HepG2 (cell line): ENCODE measurements around the gene ZNF793. TPM values are rescaled to one million over a fixed set of nuclear protein-coding genes. Genes with fewer than 3 reads are reported as not detected.

Source experiments
- AFF4 ChIP-seq: sonication (generic); formaldehyde crosslinking; IDR thresholded peaks from 2 replicates; pipeline ENCODE4 v1.4.0; 2020; ENCODE audit warnings: missing genetic modification reagents
- CSRNP1 ChIP-seq: sonication (generic); formaldehyde crosslinking; IDR thresholded peaks from 2 replicates; pipeline ENCODE4 v1.8.1; 2023; ENCODE audit warnings: mild to moderate bottlenecking, missing genetic modification reagents
- EED ChIP-seq: sonication (generic); formaldehyde crosslinking; IDR thresholded peaks from 2 replicates; pipeline ENCODE4 v1.5.0; 2020; ENCODE audit warnings: mild to moderate bottlenecking, missing genetic modification reagents
- ERF ChIP-seq: IDR thresholded peaks from 2 replicates; pipeline ENCODE4 v1.6.1; 2018; ENCODE audit warnings: missing biosample characterization, missing genetic modification reagents
- FOXK1 ChIP-seq: sonication (generic); formaldehyde crosslinking; IDR thresholded peaks from 2 replicates; pipeline ENCODE4 v1.4.0; 2020; ENCODE audit warnings: low read depth, missing genetic modification reagents, borderline replicate concordance
- GTF3A ChIP-seq: sonication (generic); formaldehyde crosslinking; conservative IDR thresholded peaks from 2 replicates; pipeline ENCODE4 v1.4.0; 2020; ENCODE audit warnings: mild to moderate bottlenecking, missing genetic modification reagents
- HNRNPUL1 ChIP-seq: fragments of 200-400 bp; formaldehyde crosslinking; IDR thresholded peaks from 2 replicates; pipeline ENCODE4 v1.6.1; 2017; ENCODE audit warnings: low read depth, mild to moderate bottlenecking, low read length, moderate library complexity
- MED1 ChIP-seq: sonication (generic); formaldehyde crosslinking; IDR thresholded peaks from 2 replicates; pipeline ENCODE4 v1.4.0; 2020; ENCODE audit warnings: missing genetic modification reagents
- RFXANK ChIP-seq: IDR thresholded peaks from 2 replicates; pipeline ENCODE4 v1.6.1; 2016
- SOX13 ChIP-seq, 3 experiments: fragments of 450-650 bp in 1 of 3; sonication (generic) in 1 of 3; formaldehyde crosslinking in 1 of 3; IDR thresholded peaks in 2 of 3; conservative IDR thresholded peaks in 1 of 3; 2 replicates each; pipeline versions ENCODE4 v1.5.0 to v1.6.1; 2016 to 2020; ENCODE audit warnings: antibody characterized with exemption in 1 of 3, mild to moderate bottlenecking in 1 of 3, missing compliant biosample characterization in 1 of 3, missing genetic modification reagents in 1 of 3, moderate library complexity in 1 of 3
- TFDP1 ChIP-seq: IDR thresholded peaks from 2 replicates; pipeline ENCODE4 v1.6.1; 2016; ENCODE audit warnings: missing compliant biosample characterization, missing genetic modification reagents, borderline replicate concordance
- XRCC5 ChIP-seq: fragments of 200-400 bp; formaldehyde crosslinking; optimal IDR thresholded peaks from 2 replicates; pipeline ENCODE3; 2017; ENCODE audit warnings: mild to moderate bottlenecking, low read length
- ZBTB26 ChIP-seq: IDR thresholded peaks from 2 replicates; pipeline ENCODE4 v1.6.1; 2016; ENCODE audit warnings: missing compliant biosample characterization, missing genetic modification reagents, borderline replicate concordance
- ZGPAT ChIP-seq: IDR thresholded peaks from 2 replicates; pipeline ENCODE4 v1.6.1; 2016; ENCODE audit warnings: mild to moderate bottlenecking
- ZNF296 ChIP-seq: sonication (generic); formaldehyde crosslinking; conservative IDR thresholded peaks from 2 replicates; pipeline ENCODE4 v1.5.0; 2020; ENCODE audit warnings: mild to moderate bottlenecking, missing genetic modification reagents
- ZNF350 ChIP-seq: sonication (generic); formaldehyde crosslinking; IDR thresholded peaks from 2 replicates; pipeline ENCODE4 v1.4.0; 2020; ENCODE audit warnings: mild to moderate bottlenecking, low read depth, missing genetic modification reagents, borderline replicate concordance
- ZNF468 ChIP-seq: sonication (generic); formaldehyde crosslinking; IDR thresholded peaks from 2 replicates; pipeline ENCODE4 v1.8.0; 2022; ENCODE audit warnings: mild to moderate bottlenecking, moderate library complexity, missing genetic modification reagents
- ZSCAN25 ChIP-seq: sonication (generic); formaldehyde crosslinking; IDR thresholded peaks from 2 replicates; pipeline ENCODE4 v1.8.0; 2022; ENCODE audit warnings: mild to moderate bottlenecking, missing genetic modification reagents
- polyA plus RNA-seq, 8 experiments: library from polyadenylated mRNA; depleted of rRNA in 3 of 8; stranded (reverse) in 7 of 8; unstranded in 1 of 8; fragments of >200 nt; fragmentation: Illumina TruSeq in 4 of 8; extraction: Trizol in 4 of 8; gene quantifications; 2 replicates each; pipeline versions ENCODE4 v1.2.1 to v1.2.3, GENCODE V29; 2011 to 2016; ENCODE audit warnings: low read depth in 4 of 8, missing spikeins in 1 of 8, mixed read lengths in 1 of 8; ENCODE audit not compliant: insufficient read depth in 1 of 8
- total RNA-seq, 5 experiments: library from RNA; depleted of rRNA; stranded (reverse); fragments of >200 nt; fragmentation: Illumina TruSeq; extraction: Trizol; gene quantifications; 2 replicates each; pipeline ENCODE4 v1.2.3, GENCODE V29; 2016; ENCODE audit warnings: low read depth in 1 of 5

ZNF793 gene
- total and polyA plus RNA-seq, 2 of the 13 experiments (the other 11 are each of a cell fraction or from before 2014, with no cell fraction given) = 0.13 to 0.35 TPM

- TF ChIP-seq ZBTB26 (CRISPR knock-in tag) (peak; percentile 66; the same call in 1 of the 2 replicates), SOX13 (IDR thresholded peaks at IDR 0.05) (0 out of 2 replicates have a peak, but pooled peaks have one; percentile 28), SOX13 (CRISPR knock-in tag; conservative IDR thresholded peaks at IDR 0.05 in 1 of 2, IDR thresholded peaks at IDR 0.05 in 1 of 2) (no peak), HNRNPUL1 (no peak), TFDP1 (CRISPR knock-in tag) (no peak), EED (CRISPR knock-in tag) (0 out of 2 replicates have a peak, but pooled peaks have one; percentile 34), FOXK1 (CRISPR knock-in tag) (peak; percentile 92; the same call in 1 of the 2 replicates), CSRNP1 (CRISPR knock-in tag) (peak; percentile 82; the same call in 1 of the 2 replicates), XRCC5 (peak; percentile 74), GTF3A (peak; percentile 43; the same call in 1 of the 2 replicates), RFXANK (CRISPR knock-in tag) (0 out of 2 replicates have a peak, but pooled peaks have one; percentile 45), ERF (CRISPR knock-in tag) (peak; percentile 70), ZGPAT (peak; percentile 73; the same call in 1 of the 2 replicates), ZSCAN25 (CRISPR knock-in tag) (peak; percentile 22; the same call in 1 of the 2 replicates), MED1 (peak; percentile 46; the same call in 1 of the 2 replicates), ZNF296 (no peak; the same call in 1 of the 2 replicates), AFF4 (CRISPR knock-in tag) (no peak), ZNF350 (CRISPR knock-in tag) (peak; percentile 91), ZNF468 (CRISPR knock-in tag) (no peak)
Measured at GRCh38 chr19:37466798-37467607, 39.7 kb upstream of the ZNF793 start, which contains the start of gene ZNF569 (continued).
